HG02642 (cell line): ENCODE measurements around the gene SLC7A14.

Experiments used
- ATAC-seq: cut with Tn5 transposase; IDR thresholded peaks from one replicate; pipeline ENCODE4 v1.9.1; 2021; ENCODE audit warnings: mild to moderate bottlenecking; ENCODE audit not compliant: unreplicated experiment, poor library complexity

SLC7A14 gene

DNA sequence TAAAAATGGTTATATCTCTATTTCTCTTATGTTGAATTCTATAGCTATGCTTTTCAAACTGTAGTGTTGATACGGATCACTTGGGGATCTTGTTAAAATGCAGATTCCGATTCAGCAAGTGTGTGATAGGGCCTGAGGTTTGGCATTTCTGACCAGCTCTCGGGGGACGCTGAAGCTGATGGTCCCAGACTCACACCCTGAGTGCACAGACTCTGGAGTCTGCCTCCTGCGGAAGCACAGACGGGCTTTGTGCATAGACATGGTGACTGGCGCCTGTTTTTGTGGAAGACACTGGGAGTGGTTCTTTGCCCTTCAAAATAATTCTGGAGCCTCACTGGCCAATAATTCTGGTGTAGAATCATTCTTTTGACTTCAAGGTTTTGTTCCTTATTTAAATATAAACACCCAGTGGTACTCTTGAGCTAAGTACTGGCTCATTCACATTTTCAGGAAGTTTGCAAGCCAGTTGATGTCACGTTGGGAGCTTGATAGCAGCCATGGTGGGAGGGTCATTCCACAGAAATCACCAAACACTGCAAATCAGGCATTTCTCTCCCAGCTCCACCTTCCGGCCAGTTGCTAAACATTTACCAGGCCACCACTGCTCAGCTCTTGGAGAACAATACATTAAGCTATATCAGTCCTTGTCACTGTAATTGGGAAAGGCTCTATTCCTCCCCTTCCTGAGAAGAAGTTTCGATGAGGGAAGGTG, 148.0 kb downstream of the SLC7A14 start:
- ATAC-seq, result no peak

- ATAC-seq, result no peak
Observed at GRCh38 chr3:170437176-170437575, 148.7 kb downstream of the SLC7A14 start.

DNA sequence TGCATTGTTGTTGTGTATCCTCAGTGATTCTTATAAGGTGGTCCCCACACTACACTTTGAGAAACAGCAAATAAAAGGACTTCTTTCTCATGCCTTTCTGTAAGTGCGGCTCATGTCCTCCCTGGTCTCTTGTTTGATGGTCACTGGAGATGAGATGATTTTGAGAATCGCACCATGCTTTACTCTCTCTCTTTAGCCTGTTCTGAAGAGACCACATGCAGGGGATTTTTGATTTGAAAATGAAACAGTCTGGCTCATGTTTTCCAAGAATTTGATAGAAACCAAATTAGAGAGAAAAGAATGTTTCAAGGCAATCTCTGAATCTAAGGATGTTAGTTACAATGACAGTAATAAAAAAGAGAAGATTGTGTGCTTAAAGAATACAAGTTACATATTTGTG, 149.2 kb downstream of the SLC7A14 start:
- ATAC-seq, result no peak

- no peak for ATAC-seq
Observed at GRCh38 chr3:170432416-170432815, 153.5 kb downstream of the SLC7A14 start.

GRCh38 chr3:170431054-170431453, 154.8 kb downstream of the SLC7A14 start:
- no peak for ATAC-seq

DNA sequence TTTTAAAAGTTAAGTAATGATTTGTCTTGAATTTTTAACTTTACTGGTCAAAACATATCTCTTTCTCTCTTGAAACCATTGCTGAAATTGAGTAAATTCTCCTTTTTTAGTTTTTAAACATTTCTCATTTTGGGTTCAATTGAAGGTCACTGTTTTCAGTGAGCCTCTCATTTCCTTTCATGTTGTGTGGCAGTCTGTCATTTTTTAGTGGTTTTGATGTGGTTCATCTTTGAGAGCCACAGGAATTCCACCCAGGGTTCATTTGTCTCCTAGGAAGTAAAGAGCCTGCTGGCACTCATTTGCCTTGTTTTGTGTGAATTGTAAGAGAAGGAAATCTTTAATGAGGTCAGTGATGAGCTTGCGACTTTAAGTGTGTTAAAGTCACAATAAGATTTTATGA, 156.8 kb downstream of the SLC7A14 start:
- no peak for ATAC-seq

- no peak for ATAC-seq
Observed at GRCh38 chr3:170428095-170428494, 157.8 kb downstream of the SLC7A14 start.

DNA sequence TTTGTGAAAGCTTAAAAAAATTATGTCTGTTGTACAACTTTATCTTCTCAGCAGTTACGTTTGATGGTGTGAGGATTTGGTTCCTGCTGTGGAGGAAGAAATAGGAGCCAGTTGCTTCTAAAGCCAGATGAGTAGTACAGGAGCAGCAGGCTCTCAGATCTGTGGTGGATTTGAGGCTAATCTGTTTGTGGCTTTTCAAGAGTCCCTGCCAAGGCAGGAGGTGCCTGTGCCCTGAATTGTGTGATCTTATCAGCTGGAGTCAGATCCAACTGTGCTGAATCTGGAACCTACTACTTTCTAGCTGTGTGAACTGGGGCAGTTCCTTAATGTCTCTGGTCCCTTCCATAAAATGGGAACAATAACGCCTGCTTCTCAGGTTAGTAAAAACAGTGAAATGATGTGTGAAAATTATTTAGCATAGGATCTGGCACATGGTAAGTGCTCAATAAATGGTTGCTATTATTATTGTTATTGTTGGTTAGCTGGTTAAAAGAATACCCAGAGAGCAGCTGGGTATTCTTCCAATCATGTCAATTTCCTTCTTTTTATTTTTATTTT, 159.6 kb downstream of the SLC7A14 start:
- ATAC-seq, result no peak

GRCh38 chr3:170425491-170426239, 160.2 kb downstream of the SLC7A14 start:
- ATAC-seq, result no peak

DNA sequence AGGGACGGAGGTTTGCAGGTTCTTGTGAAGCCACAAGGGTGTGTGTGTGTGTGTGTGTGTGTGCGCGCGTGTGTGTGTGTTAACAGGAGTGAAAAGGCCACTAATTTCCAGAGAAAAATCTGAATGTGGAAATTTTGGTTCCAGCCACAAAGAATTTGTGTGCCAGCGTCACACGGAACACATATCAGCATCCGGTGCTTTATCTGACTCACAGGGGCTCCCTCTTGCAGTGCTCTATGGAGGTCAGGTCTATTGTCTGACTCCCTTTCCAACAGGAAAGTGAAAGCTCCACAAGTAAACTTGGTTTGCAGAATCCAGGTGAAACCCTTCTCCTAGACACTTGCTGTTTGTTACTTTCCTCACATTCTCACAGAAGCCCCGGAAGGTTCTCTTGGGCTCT, 161.0 kb downstream of the SLC7A14 start:
- ATAC-seq, result no peak

DNA sequence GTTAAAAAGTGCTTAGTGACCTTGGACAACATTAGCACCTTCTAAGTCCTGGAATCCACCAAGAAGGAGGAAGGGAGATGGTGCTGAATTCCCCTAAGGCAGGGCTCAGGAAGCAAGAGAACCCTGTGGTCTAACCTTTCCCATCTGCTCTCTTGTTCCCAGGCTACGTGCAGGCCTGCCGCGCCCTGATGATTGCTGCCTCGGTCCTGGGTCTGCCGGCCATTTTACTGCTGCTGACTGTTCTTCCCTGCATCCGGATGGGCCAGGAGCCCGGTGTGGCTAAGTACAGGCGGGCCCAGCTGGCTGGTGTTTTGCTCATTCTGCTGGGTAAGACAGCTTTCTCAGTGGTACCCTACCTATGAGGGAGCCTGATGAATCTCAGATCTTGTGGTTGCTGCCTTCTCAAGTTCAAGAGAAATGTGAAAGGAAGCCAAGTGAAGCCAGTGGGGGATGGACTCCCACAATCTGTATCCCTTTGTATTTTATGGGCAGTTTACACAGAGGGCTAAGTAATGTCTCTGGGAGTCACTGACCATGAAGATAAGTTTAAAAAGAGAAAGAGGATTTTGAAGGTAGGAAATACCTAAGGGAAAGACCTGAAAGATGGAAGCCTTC, 162.8 kb downstream of the SLC7A14 start:
- no peak for ATAC-seq

- ATAC-seq, result no peak
Observed at GRCh38 chr3:170421758-170422157, 164.1 kb downstream of the SLC7A14 start.

DNA sequence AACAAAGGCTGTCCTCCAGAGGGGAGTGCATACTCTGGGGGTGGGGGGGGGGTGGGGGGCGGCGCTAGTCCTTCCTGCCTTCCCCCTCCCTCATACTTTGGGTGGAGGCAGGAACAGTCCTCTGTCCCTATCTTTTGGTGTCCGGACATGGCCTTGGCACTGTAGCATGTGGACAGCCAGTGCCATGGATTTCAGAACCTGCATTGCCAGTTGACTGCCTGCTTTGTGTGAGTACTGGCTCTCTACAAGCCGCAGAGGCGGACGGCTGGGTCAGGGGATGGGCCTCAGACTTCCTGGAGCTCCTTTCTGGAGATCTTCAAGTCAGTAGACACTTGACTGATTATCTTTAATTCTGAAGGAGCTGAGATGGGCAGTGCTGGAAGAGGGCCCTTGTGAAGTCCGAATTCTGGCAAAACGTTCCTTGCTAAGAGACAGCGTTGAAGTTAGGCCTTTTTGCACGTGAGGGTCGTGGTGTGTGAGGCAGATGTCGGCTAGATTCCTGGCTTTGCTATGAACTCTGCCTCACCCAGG, 164.7 kb downstream of the SLC7A14 start:
- no peak for ATAC-seq

DNA sequence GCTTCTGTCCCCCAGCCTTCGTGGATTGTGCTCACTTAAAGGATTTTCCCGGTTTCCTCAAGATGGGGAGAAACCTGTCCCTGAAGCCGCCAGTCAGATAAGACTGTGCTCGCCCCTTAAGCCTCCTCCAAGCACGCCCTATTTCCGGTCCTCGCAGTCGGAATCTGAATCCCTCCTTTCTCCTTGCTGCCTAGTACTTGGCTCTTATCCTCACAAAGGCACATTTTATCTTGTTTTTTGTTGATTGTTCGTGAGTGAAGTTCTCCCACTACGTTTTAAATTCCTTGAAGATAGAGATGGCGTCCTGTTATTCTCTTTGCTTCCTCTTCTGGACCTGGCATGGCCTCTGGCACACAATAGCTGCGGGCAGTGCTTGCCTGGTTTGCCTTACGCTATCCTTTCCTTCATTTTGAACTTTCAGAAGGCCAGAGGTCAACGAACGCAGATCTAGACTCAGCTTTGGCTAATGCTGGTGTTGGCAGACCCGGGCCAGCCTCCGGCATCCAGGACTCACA, 165.5 kb downstream of the SLC7A14 start:
- no peak for ATAC-seq

GRCh38 chr3:170419557-170420087, 166.3 kb downstream of the SLC7A14 start:
- ATAC-seq, result no peak

GRCh38 chr3:170418422-170419398, 167.2 kb downstream of the SLC7A14 start, which contains the start of gene CLDN11:
Gene CLDN11, plus strand, starts transcription at chr3:170418868. Its CDS starts 199 bp downstream, at chr3:170419067.
- no peak for ATAC-seq

DNA sequence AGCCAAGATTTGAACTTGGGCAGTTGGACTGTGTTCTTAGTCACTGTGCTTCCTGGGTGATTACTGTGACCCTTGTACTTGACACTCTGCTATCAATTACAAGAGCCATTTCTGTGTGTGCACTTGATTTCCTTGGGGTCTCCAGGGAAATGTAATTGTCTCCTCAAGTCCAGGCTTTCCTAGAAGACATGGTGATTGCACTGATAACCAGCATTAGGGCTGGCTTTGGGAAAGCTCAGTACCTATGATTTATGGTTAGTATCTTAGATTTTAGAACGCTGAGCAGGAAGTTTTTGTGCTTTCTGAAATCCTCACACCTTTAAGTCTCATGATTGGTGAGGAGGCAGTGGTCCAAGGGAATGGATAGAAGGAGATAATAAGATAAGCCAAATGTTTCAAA, 168.8 kb downstream of the SLC7A14 start:
- no peak for ATAC-seq

- no peak for ATAC-seq
Observed at GRCh38 chr3:170414202-170414663, 171.6 kb downstream of the SLC7A14 start.

GRCh38 chr3:170413291-170413690, 172.6 kb downstream of the SLC7A14 start:
- no peak for ATAC-seq
